Caco-2 (cell line): ENCODE measurements around the gene IQCB1. TPM values are rescaled to one million over a fixed set of nuclear protein-coding genes. Genes with fewer than 3 reads are reported as not detected.

Experiments
- BruUV-seq: library from RNA; stranded (reverse); fragments of 400-500 nt; replicated peaks from 2 replicates; lab custom pipeline; 2021; lab: Mats Ljungman, UMichigan
- CTCF ChIA-PET: fragments of 300-600 bp; sonication (Branson Sonifier 250); formaldehyde crosslinking; loops from one replicate; lab custom pipeline; 2022; ENCODE audit warnings: antibody characterized with exemption; lab: Charles Lee
- POLR2A ChIA-PET: fragments of 300-600 bp; sonication (Branson Sonifier 250); formaldehyde crosslinking; loops from one replicate; lab custom pipeline; 2022; ENCODE audit warnings: antibody characterized with exemption; lab: Charles Lee
- DNase-seq, 2 experiments: peaks; one replicate each; pipeline versions ENCODE4 v3.0.0 to v3.0.0-alpha.2; 2020 to 2022
- H3K27me3 ChIP-seq: replicated peaks from 2 replicates; pipeline ENCODE4 v1.6.0; 2011; ENCODE audit warnings: low read length; ENCODE audit not compliant: control insufficient read depth, insufficient read depth
- H3K36me3 ChIP-seq: 2 replicates; pipeline ENCODE4 v1.5.1; 2011; ENCODE audit warnings: low read length; ENCODE audit not compliant: control insufficient read depth, insufficient read depth
- H3K4me1 ChIP-seq: fragments of 250-450 bp; sonication (Bioruptor Pico); 2 replicates; pipeline ENCODE4 v1.5.1; 2020; ENCODE audit warnings: mild to moderate bottlenecking
- H3K4me3 ChIP-seq: 2 replicates; pipeline ENCODE4 v1.5.1; 2011; ENCODE audit warnings: low read depth, mild to moderate bottlenecking, control low read depth, low read length
- H3K9me3 ChIP-seq: fragments of 250-450 bp; sonication (Bioruptor Pico); 2 replicates; pipeline ENCODE4 v1.5.1; 2020; ENCODE audit warnings: mild to moderate bottlenecking, moderate library complexity
- H3K27ac Mint-ChIP-seq: one replicate; pipeline ENCODE4 v1.8.0; 2022; ENCODE audit warnings: mixed read lengths; ENCODE audit not compliant: unreplicated experiment
- H3K27me3 Mint-ChIP-seq: one replicate; pipeline ENCODE4 v1.8.0; 2022; ENCODE audit warnings: mixed read lengths; ENCODE audit not compliant: insufficient read depth, unreplicated experiment
- H3K36me3 Mint-ChIP-seq: one replicate; pipeline ENCODE4 v1.8.0; 2022; ENCODE audit warnings: mild to moderate bottlenecking, mixed read lengths; ENCODE audit not compliant: insufficient read depth, unreplicated experiment
- H3K4me1 Mint-ChIP-seq: one replicate; pipeline ENCODE4 v1.8.0; 2022; ENCODE audit warnings: low read depth, mixed read lengths; ENCODE audit not compliant: unreplicated experiment
- H3K4me3 Mint-ChIP-seq: one replicate; pipeline ENCODE4 v1.8.0; 2022; ENCODE audit warnings: mild to moderate bottlenecking, moderate library complexity, mixed read lengths; ENCODE audit not compliant: unreplicated experiment
- H3K9me3 Mint-ChIP-seq: one replicate; pipeline ENCODE4 v1.8.0; 2022; ENCODE audit warnings: mixed read lengths; ENCODE audit not compliant: unreplicated experiment
- intact Hi-C: fragments of 100-400 bp; cut with micrococcal nuclease; formaldehyde crosslinking; loops from one replicate; pipeline ENCODE4 v1.10.0; 2022; ENCODE audit not compliant: unreplicated experiment
- total RNA-seq: library from RNA; stranded (reverse); gene quantifications from 2 replicates; pipeline ENCODE4 v1.2.3, GENCODE V29; 2022
- TF ChIP-seq, protein P1 (sequence below), 2 experiments: fragments of 200-600 bp in 1 of 2; IDR thresholded peaks; 1 replicate in 1 of 2; 2 replicates in 1 of 2; pipeline versions ENCODE4 v1.5.1 to v1.8.0; 2011 to 2022; ENCODE audit warnings: antibody characterized with exemption in 1 of 2, control low read depth in 1 of 2, inconsistent platforms in 1 of 2, low read depth in 1 of 2, low read length in 1 of 2, mild to moderate bottlenecking in 1 of 2, moderate library complexity in 1 of 2; ENCODE audit not compliant: insufficient read depth in 1 of 2, severe bottlenecking in 1 of 2, unreplicated experiment in 1 of 2

Gene IQCB1
- total RNA-seq, 1 experiment from 2014 or later: 36.4 TPM

GRCh38 chr3:121835465-121835801 is 573 bp upstream of the IQCB1 start:
- peak overlapping the region; percentile 68 for H3K27ac Mint-ChIP-seq
- ChIA-PET POLR2A (interaction anchor here (0.6 to 1.8 kb wide), 2 partner anchors 29 to 85 kb away, joined by 3 to 9 read pairs; partner anchors contain the start of gene GOLGB1), CTCF (interaction anchor here (0.6 kb wide), 1 partner anchor 191 kb away, joined by 3 read pairs; no protein-coding TSS in a partner anchor)
- Histone ChIP-seq H3K4me3 (peak overlapping the region; percentile 66), H3K9me3 (no peaks in the 10 kb centered on the region), H3K27me3 (no peaks in the 10 kb centered on the region), H3K4me1 (peaks cover 7% of the 10 kb centered on the region), H3K36me3 (no peaks in the 10 kb centered on the region)
- H3K4me3 Mint-ChIP-seq: peak overlapping the region; percentile 93
- no peak for DNase-seq
- peaks cover 12% of the 10 kb centered on the region for H3K4me1 Mint-ChIP-seq
- TSS peak; percentile 70 for BruUV-seq
- peaks cover 3% of the 10 kb centered on the region for H3K27me3 Mint-ChIP-seq
- TF ChIP-seq, protein P1, sequence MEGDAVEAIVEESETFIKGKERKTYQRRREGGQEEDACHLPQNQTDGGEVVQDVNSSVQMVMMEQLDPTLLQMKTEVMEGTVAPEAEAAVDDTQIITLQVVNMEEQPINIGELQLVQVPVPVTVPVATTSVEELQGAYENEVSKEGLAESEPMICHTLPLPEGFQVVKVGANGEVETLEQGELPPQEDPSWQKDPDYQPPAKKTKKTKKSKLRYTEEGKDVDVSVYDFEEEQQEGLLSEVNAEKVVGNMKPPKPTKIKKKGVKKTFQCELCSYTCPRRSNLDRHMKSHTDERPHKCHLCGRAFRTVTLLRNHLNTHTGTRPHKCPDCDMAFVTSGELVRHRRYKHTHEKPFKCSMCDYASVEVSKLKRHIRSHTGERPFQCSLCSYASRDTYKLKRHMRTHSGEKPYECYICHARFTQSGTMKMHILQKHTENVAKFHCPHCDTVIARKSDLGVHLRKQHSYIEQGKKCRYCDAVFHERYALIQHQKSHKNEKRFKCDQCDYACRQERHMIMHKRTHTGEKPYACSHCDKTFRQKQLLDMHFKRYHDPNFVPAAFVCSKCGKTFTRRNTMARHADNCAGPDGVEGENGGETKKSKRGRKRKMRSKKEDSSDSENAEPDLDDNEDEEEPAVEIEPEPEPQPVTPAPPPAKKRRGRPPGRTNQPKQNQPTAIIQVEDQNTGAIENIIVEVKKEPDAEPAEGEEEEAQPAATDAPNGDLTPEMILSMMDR (IDR thresholded peaks at IDR 0.05; ENCODE audit: insufficient read depth in 1 of 2, low read depth in 1 of 2, low read length in 1 of 2, severe bottlenecking in 1 of 2, unreplicated experiment in 1 of 2): no peak
- peaks cover 18% of the 10 kb centered on the region for H3K36me3 Mint-ChIP-seq
- H3K9me3 Mint-ChIP-seq: no peaks in the 10 kb centered on the region
- intact Hi-C loops: loop anchor here (1.0 to 10.0 kb wide), 4 partner anchors 89 to 529 kb away; no protein-coding TSS in a partner anchor

- Mint-ChIP-seq H3K9me3 (no peaks in the 10 kb centered on the region), H3K4me3 (peak overlapping the region; percentile 93), H3K27ac (peak overlapping the region; percentile 68), H3K36me3 (peaks cover 18% of the 10 kb centered on the region), H3K4me1 (peaks cover 12% of the 10 kb centered on the region), H3K27me3 (peaks cover 3% of the 10 kb centered on the region)
- ChIA-PET CTCF (no interaction called here), POLR2A (interaction anchor here (1.8 kb wide), 1 partner anchor 84 kb away, joined by 9 read pairs; the partner anchor contains the start of gene GOLGB1)
- H3K27me3 ChIP-seq: no peaks in the 10 kb centered on the region
- BruUV-seq: TSS peak; percentile 79
- no peaks in the 10 kb centered on the region for H3K36me3 ChIP-seq
- H3K4me3 ChIP-seq: peak overlapping the region; percentile 62
- no peaks in the 10 kb centered on the region for H3K9me3 ChIP-seq
- TF ChIP-seq, protein P1 (IDR thresholded peaks at IDR 0.05; ENCODE audit: insufficient read depth in 1 of 2, low read depth in 1 of 2, low read length in 1 of 2, severe bottlenecking in 1 of 2, unreplicated experiment in 1 of 2): no peak
- intact Hi-C loops: loop anchor here (2.0 to 10.0 kb wide), 2 partner anchors 287 to 531 kb away; no protein-coding TSS in a partner anchor
- peaks cover 7% of the 10 kb centered on the region for H3K4me1 ChIP-seq
- DNase-seq: peak in 1 of 2 experiments; percentile 10
These were observed 646 bp downstream of the IQCB1 start for GRCh38 chr3:121834157-121834670.

- no peak overlapping the region for H3K4me3 Mint-ChIP-seq
- no peak overlapping the region for H3K27ac Mint-ChIP-seq
- TF ChIP-seq, protein P1 (IDR thresholded peaks at IDR 0.05; ENCODE audit: insufficient read depth in 1 of 2, low read depth in 1 of 2, low read length in 1 of 2, severe bottlenecking in 1 of 2, unreplicated experiment in 1 of 2): no peak
- H3K27me3 Mint-ChIP-seq: no peaks in the 10 kb centered on the region
- POLR2A ChIA-PET: no interaction called here
- Histone ChIP-seq H3K36me3 (no peaks in the 10 kb centered on the region), H3K4me3 (no peak overlapping the region), H3K27me3 (no peaks in the 10 kb centered on the region), H3K4me1 (no peaks in the 10 kb centered on the region), H3K9me3 (peaks cover 8% of the 10 kb centered on the region; the same call in 1 of the 2 replicates)
- no TSS peak for BruUV-seq
- H3K4me1 Mint-ChIP-seq: no peaks in the 10 kb centered on the region
- peaks cover 12% of the 10 kb centered on the region for H3K9me3 Mint-ChIP-seq
- H3K36me3 Mint-ChIP-seq: peaks cover 80% of the 10 kb centered on the region
- DNase-seq: no peak
- CTCF ChIA-PET: no interaction called here
- intact Hi-C loops: no loop called here
These were observed 11.9 kb downstream of the IQCB1 start for GRCh38 chr3:121822973-121823372.
